ENCODE measurements around the gene IL12B.
"Not testable (repeated sequence)": the region's sequence is repeated elsewhere in the genome, so short reads cannot be mapped to it uniquely, and the experiment has no call there.

The IL12B gene

GRCh38 chr5:159332800-159333544 is 2.7 kb upstream of the IL12B start:
- DNase-seq: no peak

GRCh38 chr5:159331093-159331973 is 1.0 kb upstream of the IL12B start:
- peak; percentile 68 to 77 for DNase-seq

- DNase-seq: no peak
These were observed 5.3 kb downstream of the IL12B start for GRCh38 chr5:159324986-159325385.

GRCh38 chr5:159324102-159324755 is 6.1 kb downstream of the IL12B start:
- DNase-seq: no peak

- DNase-seq: no peak
These were observed 8.1 kb downstream of the IL12B start for GRCh38 chr5:159322180-159322579.

- no peak for DNase-seq
These were observed 10.5 kb downstream of the IL12B start for GRCh38 chr5:159319832-159320231.

- DNase-seq: no peak
These were observed 10.9 kb downstream of the IL12B start for GRCh38 chr5:159319363-159319762.

- no peak for DNase-seq
These were observed 11.8 kb downstream of the IL12B start for GRCh38 chr5:159318448-159318847.

- DNase-seq: no peak
These were observed 12.4 kb downstream of the IL12B start for GRCh38 chr5:159317849-159318248.

GRCh38 chr5:159316519-159317383 is 13.5 kb downstream of the IL12B start:
- peak; percentile 31 to 46 for DNase-seq

- DNase-seq: no peak
These were observed 17.1 kb downstream of the IL12B start for GRCh38 chr5:159313197-159313596.

- no peak for DNase-seq
These were observed 19.2 kb downstream of the IL12B start for GRCh38 chr5:159311063-159311462.

- DNase-seq: peak; percentile 17
These were observed 19.8 kb downstream of the IL12B start for GRCh38 chr5:159310511-159310910.

GRCh38 chr5:159309689-159310433 is 20.4 kb downstream of the IL12B start:
- DNase-seq: no peak

GRCh38 chr5:159304961-159305595 is 25.2 kb downstream of the IL12B start:
- no peak for DNase-seq

- DNase-seq: no peak
These were observed 27.0 kb downstream of the IL12B start for GRCh38 chr5:159303286-159303685.

GRCh38 chr5:159301929-159302860 is 28.1 kb downstream of the IL12B start:
- DNase-seq: not testable (repeated sequence)

GRCh38 chr5:159301466-159301865 is 28.8 kb downstream of the IL12B start:
- DNase-seq: no peak

GRCh38 chr5:159297300-159297699 is 33.0 kb downstream of the IL12B start:
- DNase-seq: not testable (repeated sequence)

GRCh38 chr5:159294921-159295320 is 35.4 kb downstream of the IL12B start:
- DNase-seq: no peak
